Measurements from ENCODE around the gene CNTN1.

CNTN1 gene

GRCh38 chr12:40691913-40692764 is at the start of gene CNTN1:
CNTN1 (plus strand) TSS chr12:40692439.
- DNase-seq, result peak; percentile 88

GRCh38 chr12:40643506-40643905 is 48.7 kb upstream of the CNTN1 start:
- DNase-seq, result no peak

- DNase-seq, result no peak
Observed at GRCh38 chr12:40643976-40644375, 48.3 kb upstream of the CNTN1 start.

GRCh38 chr12:40644708-40645107 is 47.5 kb upstream of the CNTN1 start:
- DNase-seq, result no peak

- DNase-seq, result no peak
Observed at GRCh38 chr12:40645361-40645760, 46.9 kb upstream of the CNTN1 start.

- DNase-seq, result no peak
Observed at GRCh38 chr12:40646456-40646855, 45.8 kb upstream of the CNTN1 start.

- no peak for DNase-seq
Observed at GRCh38 chr12:40646911-40647310, 45.3 kb upstream of the CNTN1 start.

DNA sequence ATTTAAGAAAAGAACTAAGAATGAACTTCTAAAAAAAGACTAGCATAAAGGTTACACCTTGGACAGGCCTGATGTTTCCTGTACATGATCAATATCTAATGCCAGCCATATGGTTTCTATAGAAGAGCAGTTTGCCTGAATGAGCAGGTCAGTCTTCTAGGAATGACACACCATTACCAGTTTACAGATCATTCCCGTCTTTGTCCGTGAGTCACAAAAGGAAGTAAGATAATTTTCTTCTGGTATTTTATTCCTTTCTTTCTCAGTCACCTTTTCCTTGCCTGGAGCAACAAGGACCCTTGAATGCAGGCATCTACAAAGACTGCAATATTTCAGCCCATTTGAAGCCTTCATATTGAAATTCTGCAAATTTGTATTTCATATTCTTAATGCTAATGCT is 44.6 kb upstream of the CNTN1 start:
- DNase-seq, result no peak

DNA sequence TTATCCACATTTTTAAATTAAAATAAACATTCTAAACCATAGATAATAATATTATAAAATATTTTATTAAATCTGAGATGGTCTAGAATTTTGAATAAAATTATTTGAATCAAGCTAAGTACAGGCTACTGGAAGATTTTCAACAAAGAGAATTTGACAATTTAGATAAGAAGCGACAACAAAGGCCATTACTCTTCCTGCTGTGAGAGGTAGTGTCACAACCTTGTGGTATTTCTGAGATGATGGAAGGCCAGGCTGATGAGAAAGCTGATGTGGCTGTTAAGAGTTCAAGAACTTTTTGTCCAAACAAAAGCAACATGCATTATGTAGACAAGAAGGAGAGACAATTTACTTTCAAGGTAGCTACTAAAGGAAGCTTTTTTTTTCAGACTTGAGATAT is 43.7 kb upstream of the CNTN1 start:
- DNase-seq, result no peak

GRCh38 chr12:40650038-40650704 is 42.1 kb upstream of the CNTN1 start:
- no peak for DNase-seq

GRCh38 chr12:40655451-40655850 is 36.8 kb upstream of the CNTN1 start:
- no peak for DNase-seq

DNA sequence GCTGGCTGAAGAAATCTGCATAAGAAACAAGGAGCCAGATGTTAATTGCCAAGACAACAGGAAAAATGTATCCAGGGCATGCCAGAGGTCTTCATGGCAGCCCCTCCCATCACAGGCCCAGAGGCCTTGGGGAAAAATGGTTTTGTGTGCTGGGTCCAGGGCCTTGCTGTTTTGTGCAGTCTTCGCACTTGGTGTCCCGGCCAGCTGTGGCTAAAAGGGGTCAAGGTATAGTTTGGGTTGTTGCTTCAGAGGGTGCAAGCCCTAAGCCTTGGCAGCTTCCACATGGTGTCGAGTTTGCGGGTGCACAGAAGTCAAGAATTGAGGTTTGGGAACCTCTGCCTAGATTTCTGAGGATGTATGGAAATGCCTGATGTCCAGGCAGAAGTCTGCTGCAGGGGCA is 29.9 kb upstream of the CNTN1 start:
- no peak for DNase-seq

DNA sequence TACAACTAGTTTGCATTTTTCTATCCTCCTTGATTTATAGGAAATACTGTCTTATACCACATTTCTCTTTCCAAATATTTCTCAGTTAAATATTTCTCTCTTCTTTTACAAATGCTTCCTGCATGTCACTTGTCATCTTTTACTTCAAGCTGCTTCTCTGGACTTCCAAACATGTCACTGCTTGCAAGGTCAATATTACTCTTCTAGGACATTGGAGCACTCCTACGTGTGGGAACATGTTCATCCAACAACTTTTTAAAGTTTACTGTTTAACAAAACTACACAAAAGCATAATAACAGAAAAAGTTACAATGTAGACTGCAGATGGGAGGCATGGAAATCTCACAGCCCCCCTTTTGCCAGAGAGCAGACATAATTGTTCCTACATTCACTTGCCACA is 28.5 kb upstream of the CNTN1 start:
- no peak for DNase-seq

- DNase-seq, result no peak
Observed at GRCh38 chr12:40668099-40668529, 24.1 kb upstream of the CNTN1 start.

GRCh38 chr12:40672741-40673271 is 19.4 kb upstream of the CNTN1 start:
- DNase-seq, result no peak

- DNase-seq, result no peak
Observed at GRCh38 chr12:40681148-40681547, 11.1 kb upstream of the CNTN1 start.

DNA sequence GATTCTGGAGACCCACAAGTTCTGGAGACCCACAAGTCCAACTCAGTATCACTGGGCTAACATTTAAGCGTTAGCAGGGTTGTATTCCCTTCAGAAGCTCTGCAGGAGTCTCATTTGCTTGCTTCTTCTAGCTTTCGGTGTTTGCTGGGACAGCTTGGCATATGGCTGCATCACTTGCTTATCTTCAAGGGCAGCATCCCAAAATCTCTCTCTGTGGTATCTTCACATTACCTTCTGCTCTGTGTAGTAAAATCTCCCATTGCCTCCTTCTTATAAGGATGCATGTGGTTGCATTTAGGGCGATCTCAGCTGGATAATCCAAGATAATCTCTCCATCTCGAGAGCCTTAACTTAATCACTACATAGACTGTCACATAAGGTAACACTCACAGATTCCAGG is 7.3 kb upstream of the CNTN1 start:
- no peak for DNase-seq

DNA sequence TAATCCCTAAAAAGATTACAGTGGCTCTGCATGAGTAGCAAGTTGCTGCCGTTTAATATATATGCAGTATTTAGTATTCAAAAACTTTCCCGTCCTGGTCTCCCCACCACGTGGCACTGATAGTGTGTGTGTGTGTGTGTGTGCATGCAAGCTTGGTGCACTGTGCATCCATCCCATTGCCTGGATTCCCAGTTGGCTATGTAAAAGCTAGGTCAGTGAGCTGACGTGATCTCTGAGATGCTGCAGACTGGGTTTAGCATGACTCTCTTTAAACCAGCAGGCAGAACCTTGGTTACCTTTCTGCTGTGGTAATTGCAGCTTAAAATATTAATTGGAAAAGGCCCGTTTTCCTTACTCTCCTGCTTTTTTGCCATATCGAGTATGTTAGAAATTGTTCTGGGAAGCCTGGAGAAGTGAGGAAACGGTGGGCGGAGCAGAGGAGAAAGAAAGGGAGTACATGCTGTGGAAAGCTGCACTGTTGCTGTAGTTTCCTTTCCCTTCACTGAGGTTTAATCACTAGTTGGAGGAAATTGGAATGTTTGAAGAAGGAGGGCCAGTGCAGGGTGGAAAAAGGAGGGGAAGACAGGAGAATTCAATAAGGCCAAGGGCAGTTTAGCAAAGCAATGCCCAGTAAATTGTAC is 4.0 kb upstream of the CNTN1 start:
- DNase-seq, result no peak

DNA sequence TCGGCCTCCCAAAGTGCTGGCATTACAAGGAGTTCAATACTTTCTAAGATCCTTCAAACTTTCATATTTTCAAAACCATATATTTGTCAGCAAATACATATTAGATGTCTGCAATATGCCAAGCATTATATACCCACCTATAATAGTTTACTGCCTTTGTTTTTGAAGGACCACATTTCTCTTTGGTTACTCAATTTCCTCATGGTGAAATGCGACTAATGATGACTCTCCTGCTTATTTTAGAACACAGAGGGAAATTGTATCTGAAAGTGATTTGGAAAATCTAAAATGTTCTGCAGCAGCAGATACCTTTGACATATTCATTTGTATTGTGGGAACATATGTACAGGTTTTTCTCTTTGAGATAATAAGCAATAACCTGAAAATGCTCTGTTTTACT is 2.7 kb upstream of the CNTN1 start:
- DNase-seq, result no peak

DNA sequence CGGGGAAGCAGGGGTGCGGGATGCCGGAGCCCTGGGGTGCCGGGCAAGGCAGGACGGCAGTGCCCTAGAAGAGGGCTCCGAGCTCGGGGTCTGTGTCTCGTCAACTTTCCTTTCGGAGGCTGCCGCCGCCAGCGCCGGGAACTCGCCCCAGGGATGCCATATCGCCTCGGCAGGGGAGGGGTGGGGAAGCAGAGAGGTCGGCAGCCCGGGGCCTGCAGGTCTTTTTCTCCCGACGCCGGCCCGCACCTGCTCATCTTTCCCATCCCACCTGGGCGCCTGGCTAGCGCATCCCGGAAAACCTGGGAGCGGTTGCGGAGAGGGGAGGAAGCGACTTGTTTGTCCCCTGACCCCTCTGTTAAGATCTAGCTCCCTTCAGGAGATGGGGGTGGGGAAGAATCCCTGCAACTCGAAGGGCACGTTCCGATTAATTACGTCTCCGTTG is 547 bp downstream of the CNTN1 start:
- peak; percentile 20 for DNase-seq

- peak; percentile 43 for DNase-seq
Observed at GRCh38 chr12:40693207-40693821, 1.1 kb downstream of the CNTN1 start.

- DNase-seq, result no peak
Observed at GRCh38 chr12:40697566-40698259, 5.5 kb downstream of the CNTN1 start.
